ENCODE results near the gene COX20.
"Not testable (repeated sequence)": the region's sequence is repeated elsewhere in the genome, so short reads cannot be mapped to it uniquely, and the experiment has no call there.

COX20 gene

DNA sequence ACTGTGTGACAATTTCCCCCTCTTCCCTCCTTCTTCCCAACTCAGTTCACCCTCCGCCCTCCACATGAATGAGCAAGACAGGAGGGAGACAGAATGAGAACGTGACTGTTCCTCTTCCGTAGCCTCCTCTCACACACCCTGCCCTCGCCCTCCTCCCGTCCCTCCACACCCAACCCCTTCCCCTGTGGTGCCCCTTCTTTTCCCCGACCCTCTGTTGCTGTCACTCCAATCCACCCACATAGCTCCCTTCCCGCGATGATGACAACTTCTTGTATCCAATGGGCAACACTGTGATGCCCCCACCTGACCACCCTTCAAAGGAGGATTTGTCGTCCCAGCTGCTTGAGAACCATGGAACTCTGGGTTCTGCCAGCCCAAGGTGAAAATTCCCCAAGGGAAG is 41.4 kb upstream of the COX20 start:
- TF ChIP-seq, protein P1, sequence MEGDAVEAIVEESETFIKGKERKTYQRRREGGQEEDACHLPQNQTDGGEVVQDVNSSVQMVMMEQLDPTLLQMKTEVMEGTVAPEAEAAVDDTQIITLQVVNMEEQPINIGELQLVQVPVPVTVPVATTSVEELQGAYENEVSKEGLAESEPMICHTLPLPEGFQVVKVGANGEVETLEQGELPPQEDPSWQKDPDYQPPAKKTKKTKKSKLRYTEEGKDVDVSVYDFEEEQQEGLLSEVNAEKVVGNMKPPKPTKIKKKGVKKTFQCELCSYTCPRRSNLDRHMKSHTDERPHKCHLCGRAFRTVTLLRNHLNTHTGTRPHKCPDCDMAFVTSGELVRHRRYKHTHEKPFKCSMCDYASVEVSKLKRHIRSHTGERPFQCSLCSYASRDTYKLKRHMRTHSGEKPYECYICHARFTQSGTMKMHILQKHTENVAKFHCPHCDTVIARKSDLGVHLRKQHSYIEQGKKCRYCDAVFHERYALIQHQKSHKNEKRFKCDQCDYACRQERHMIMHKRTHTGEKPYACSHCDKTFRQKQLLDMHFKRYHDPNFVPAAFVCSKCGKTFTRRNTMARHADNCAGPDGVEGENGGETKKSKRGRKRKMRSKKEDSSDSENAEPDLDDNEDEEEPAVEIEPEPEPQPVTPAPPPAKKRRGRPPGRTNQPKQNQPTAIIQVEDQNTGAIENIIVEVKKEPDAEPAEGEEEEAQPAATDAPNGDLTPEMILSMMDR (conservative IDR thresholded peaks at IDR 0.05; ENCODE audit: low read length) = no peak
- no peak overlapping the region for H3K4me3 ChIP-seq (ENCODE audit: low read length)
- DNase-seq (ENCODE audit: low read depth) = no peak

DNA sequence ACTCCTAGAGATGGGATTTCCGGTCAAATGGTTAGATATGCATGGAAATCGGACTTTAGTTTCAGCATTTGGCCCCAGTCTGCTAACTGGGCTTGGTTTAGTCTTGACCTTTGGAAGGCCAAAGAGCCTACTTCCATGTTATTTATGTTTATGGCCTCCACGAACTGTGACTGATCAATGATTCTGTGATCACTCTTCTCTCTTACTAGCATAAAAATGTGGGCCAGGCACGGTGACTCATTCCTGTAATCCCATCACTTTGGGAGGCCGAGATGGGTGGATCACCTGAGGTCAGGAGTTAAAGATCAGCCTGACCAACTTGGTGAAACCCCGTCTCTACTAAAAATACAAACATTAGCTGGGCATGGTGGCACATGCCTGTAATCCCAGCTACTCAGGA is 40.9 kb upstream of the COX20 start:
- H3K4me3 ChIP-seq (ENCODE audit: low read length); DNase-seq (ENCODE audit: low read depth): not testable (repeated sequence)

DNA sequence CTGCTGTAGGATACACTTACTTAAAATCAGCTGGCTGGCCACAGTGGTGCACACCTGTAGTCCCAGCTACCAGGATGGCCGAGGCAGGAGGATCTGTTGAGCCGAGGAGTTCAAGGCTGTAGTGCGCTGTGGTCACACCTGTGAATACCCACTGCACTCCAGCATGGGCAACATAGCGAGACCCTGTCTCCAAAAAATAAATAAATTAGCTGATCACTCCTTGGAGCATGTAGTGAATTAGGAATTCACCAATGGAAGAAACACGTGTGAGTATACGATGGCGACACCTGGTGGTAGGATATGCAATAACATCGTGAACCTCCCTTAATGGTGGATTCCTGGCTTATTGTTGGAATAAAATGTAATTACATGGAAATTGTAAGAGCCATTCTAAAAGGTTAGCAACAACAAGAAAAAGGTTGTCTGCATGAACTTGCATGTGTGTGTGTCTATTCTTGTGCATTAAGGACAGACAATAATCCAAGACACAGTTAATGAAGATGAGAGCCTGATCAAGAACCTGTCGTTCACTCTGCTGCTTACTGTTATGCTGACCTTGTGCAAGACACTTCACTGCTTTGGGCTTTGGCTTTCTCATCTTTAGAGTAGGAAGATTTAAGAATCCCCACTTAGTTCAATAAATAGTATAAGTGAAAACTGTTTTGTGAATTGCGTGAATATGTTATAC is 38.6 kb upstream of the COX20 start:
- TF ChIP-seq, protein P1 (conservative IDR thresholded peaks at IDR 0.05; ENCODE audit: low read length) = peak; percentile 88
- no peak overlapping the region for H3K4me3 ChIP-seq (ENCODE audit: low read length)
- DNase-seq (ENCODE audit: low read depth) = peak; percentile 61

DNA sequence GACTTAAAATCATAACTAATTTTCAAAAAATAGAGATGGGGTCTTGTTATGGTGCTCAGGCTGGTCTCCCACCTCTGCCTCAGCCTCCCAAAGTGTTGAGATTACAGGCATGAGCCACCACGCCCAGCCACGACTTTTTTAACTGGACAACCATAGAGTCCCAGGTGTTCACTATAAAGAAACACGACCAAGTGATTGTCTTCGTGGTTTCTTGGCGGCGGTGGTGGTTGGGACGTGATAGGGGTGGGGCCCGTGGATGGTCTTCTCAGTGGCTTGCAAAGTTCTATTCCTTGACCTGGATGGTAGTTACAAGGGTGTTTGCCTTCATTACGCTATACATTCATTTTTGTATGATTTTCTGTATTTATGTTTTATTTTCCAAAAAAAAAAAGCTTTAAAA is 34.6 kb upstream of the COX20 start:
- TF ChIP-seq, protein P1 (conservative IDR thresholded peaks at IDR 0.05; ENCODE audit: low read length) = no peak
- no peak for DNase-seq (ENCODE audit: low read depth)
- no peak overlapping the region for H3K4me3 ChIP-seq (ENCODE audit: low read length)

DNA sequence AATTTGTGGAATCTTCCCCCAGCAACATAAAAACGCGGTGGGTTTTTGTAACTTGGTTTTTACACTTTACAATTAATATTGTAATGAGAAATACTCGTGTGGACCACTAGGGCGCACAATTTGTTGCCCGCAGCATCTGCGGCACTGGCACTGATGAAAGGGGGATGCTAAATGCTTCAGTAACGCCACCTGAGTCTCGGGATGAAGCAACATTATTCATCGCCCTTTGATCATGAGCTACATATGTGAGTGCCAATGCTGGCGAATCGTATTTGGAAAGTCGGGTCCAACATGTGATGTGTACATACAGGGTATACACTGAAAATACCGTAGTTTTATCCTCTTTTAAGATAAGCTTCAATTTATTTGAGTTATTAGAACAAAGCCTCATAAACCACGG is 34.2 kb upstream of the COX20 start:
- H3K4me3 ChIP-seq (ENCODE audit: low read length) = no peak overlapping the region
- TF ChIP-seq, protein P1 (conservative IDR thresholded peaks at IDR 0.05; ENCODE audit: low read length) = peak; percentile 64
- DNase-seq (ENCODE audit: low read depth) = peak; percentile 26

DNA sequence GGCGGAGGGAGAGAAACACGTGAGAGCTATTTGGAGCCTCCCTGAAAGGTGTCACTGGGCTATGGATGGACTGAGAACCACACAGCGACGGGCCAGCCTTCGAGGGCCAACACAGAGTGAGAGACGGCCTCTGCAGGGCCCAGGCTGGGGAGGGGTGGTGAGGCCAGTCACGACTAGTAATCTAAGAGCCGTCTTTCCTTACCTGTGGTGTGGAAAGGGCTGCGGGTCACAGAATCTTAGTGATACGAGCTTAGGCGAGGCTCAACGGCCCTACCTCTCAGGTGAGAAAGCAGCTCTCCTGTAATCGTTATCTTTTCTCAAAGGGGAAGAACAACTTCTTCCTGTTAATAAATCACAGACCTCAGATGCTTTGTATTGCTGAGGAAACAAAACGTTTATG is 33.4 kb upstream of the COX20 start:
- no peak for DNase-seq (ENCODE audit: low read depth)
- no peak overlapping the region for H3K4me3 ChIP-seq (ENCODE audit: low read length)
- TF ChIP-seq, protein P1 (conservative IDR thresholded peaks at IDR 0.05; ENCODE audit: low read length) = no peak

DNA sequence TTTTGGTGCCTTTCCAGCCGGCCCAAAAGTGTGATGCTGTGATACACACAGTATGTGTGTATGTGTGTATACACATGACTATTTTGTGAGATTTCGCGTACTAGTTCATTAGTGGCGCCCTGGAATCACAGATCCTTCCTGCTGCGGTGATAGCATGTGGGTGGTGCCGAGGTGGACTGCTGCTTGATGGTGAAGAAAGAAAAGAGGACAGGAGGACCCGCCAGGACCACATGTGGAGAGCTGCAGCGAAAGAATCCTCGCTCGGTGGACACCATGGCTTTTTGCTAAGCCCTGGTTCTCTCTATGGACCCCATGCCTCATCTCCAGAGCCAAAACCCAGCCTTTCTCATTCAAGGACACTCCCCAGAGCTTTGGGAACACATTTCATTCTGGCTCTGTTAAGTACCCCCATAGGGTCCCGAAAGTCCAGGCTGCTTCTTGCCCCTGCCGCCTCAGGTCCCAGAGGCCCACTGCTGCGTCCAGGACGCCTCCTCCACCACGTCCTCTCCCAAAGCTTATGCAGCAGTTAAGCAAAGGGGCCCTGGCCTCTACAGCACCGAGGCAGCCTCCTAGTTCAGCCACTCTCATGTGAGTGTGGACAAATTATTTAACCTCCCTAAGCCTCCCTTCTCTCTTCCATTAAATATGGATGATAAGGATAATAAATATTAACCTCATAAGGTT is 32.8 kb upstream of the COX20 start:
- DNase-seq (ENCODE audit: low read depth) = no peak
- TF ChIP-seq, protein P1 (conservative IDR thresholded peaks at IDR 0.05; ENCODE audit: low read length) = no peak
- H3K4me3 ChIP-seq (ENCODE audit: low read length) = no peak overlapping the region
